Measurements from ENCODE around the gene ARHGEF26.
"Not testable (repeated sequence)": the region's sequence is repeated elsewhere in the genome, so short reads cannot be mapped to it uniquely, and the experiment has no call there.

Gene ARHGEF26

GRCh38 chr3:154120961-154121700, at the start of gene ARHGEF26:
Gene ARHGEF26, plus strand, starts transcription at chr3:154121390. Its CDS starts 603 bp downstream, at chr3:154121993.
- peak; percentile 80 for DNase-seq

GRCh38 chr3:154074966-154075365, 46.2 kb upstream of the ARHGEF26 start:
- no peak for DNase-seq

GRCh38 chr3:154078672-154079071, 42.5 kb upstream of the ARHGEF26 start:
- no peak for DNase-seq

GRCh38 chr3:154081305-154081704, 39.9 kb upstream of the ARHGEF26 start:
- DNase-seq = no peak

GRCh38 chr3:154085071-154085470, 36.1 kb upstream of the ARHGEF26 start:
- DNase-seq = no peak

- no peak for DNase-seq
Observed at GRCh38 chr3:154085799-154086198, 35.4 kb upstream of the ARHGEF26 start.

GRCh38 chr3:154086286-154086685, 34.9 kb upstream of the ARHGEF26 start:
- DNase-seq = no peak

GRCh38 chr3:154087756-154088480, 33.3 kb upstream of the ARHGEF26 start:
- not testable (repeated sequence) for DNase-seq

- no peak for DNase-seq
Observed at GRCh38 chr3:154089421-154090420, 31.5 kb upstream of the ARHGEF26 start.

- no peak for DNase-seq
Observed at GRCh38 chr3:154094051-154094450, 27.1 kb upstream of the ARHGEF26 start.

- DNase-seq = no peak
Observed at GRCh38 chr3:154095832-154096421, 25.3 kb upstream of the ARHGEF26 start.

GRCh38 chr3:154098376-154098775, 22.8 kb upstream of the ARHGEF26 start:
- DNase-seq = no peak

GRCh38 chr3:154100556-154100955, 20.6 kb upstream of the ARHGEF26 start:
- no peak for DNase-seq

- DNase-seq = no peak
Observed at GRCh38 chr3:154101250-154101649, 19.9 kb upstream of the ARHGEF26 start.

GRCh38 chr3:154102225-154102624, 19.0 kb upstream of the ARHGEF26 start:
- DNase-seq = no peak

GRCh38 chr3:154105218-154105975, 15.8 kb upstream of the ARHGEF26 start:
- no peak for DNase-seq

- no peak for DNase-seq
Observed at GRCh38 chr3:154111365-154111935, 9.7 kb upstream of the ARHGEF26 start.

- DNase-seq = no peak
Observed at GRCh38 chr3:154112146-154112852, 8.9 kb upstream of the ARHGEF26 start.

- no peak for DNase-seq
Observed at GRCh38 chr3:154113609-154114008, 7.6 kb upstream of the ARHGEF26 start.

- DNase-seq = no peak
Observed at GRCh38 chr3:154115332-154115731, 5.9 kb upstream of the ARHGEF26 start.

GRCh38 chr3:154119951-154120350, 1.2 kb upstream of the ARHGEF26 start:
- no peak for DNase-seq
